SK-N-SH (cell line): ENCODE measurements around the gene SMIM30. TPM values are rescaled to one million over a fixed set of nuclear protein-coding genes. Genes with fewer than 3 reads are reported as not detected.

Experiments
- CTCF ChIA-PET: fragments of 300-600, 350-600 bp; formaldehyde crosslinking; extraction: SDS; loops from one replicate; lab custom pipeline; 2021; lab: Yijun Ruan, JAX
- POLR2A ChIA-PET: fragments of 350-600 bp; sonication (Branson Sonifier 250); formaldehyde crosslinking; extraction: SDS; loops from one replicate; lab custom pipeline; 2020; ENCODE audit warnings: antibody characterized with exemption, inconsistent platforms; lab: Yijun Ruan, JAX
- DNase-seq: peaks from one replicate; pipeline ENCODE4 v3.0.0; 2012
- H2AFZ ChIP-seq: fragments of 200-600 bp; sonication (generic); 2 replicates; pipeline ENCODE4 v1.8.1; 2016; ENCODE audit warnings: antibody characterized with exemption, mild to moderate bottlenecking, low read depth
- H3F3A ChIP-seq: fragments of 200-600 bp; sonication (generic); replicated peaks from 2 replicates; pipeline ENCODE3; 2016; ENCODE audit warnings: antibody characterized with exemption, mild to moderate bottlenecking; ENCODE audit not compliant: insufficient read depth
- H3K27ac ChIP-seq, 2 experiments: fragments of 200-500 bp in 1 of 2; fragments of 200-600 bp in 1 of 2; sonication (Bioruptor generic) in 1 of 2; sonication (generic), shearing (Covaris generic) in 1 of 2; 2 replicates each; pipeline versions ENCODE4 v1.5.1 to v1.6.1; 2014 to 2016; ENCODE audit warnings: low read depth in 2 of 2, inconsistent platforms in 1 of 2, low read length in 1 of 2, mild to moderate bottlenecking in 1 of 2, mixed read lengths in 1 of 2
- H3K27me3 ChIP-seq: fragments of 200-600 bp; sonication (generic), shearing (Covaris generic); 2 replicates; pipeline ENCODE4 v1.6.1; 2016; ENCODE audit warnings: mixed run types; ENCODE audit not compliant: insufficient read depth
- H3K36me3 ChIP-seq, 2 experiments: fragments of 200-500 bp in 1 of 2; fragments of 200-600 bp in 1 of 2; sonication (Bioruptor generic) in 1 of 2; sonication (generic) in 1 of 2; replicated peaks in 1 of 2; 2 replicates each; pipeline versions ENCODE3 to v1.5.1; 2014 to 2016; ENCODE audit warnings: low read length in 1 of 2, mild to moderate bottlenecking in 1 of 2; ENCODE audit not compliant: insufficient read depth in 2 of 2, control insufficient read depth in 1 of 2
- H3K4me1 ChIP-seq, 2 experiments: fragments of 200-500 bp in 1 of 2; fragments of 200-600 bp in 1 of 2; sonication (Bioruptor generic) in 1 of 2; sonication (generic), shearing (Covaris generic) in 1 of 2; 2 replicates each; pipeline versions ENCODE4 v1.5.1 to v1.6.1; 2014 to 2016; ENCODE audit warnings: low read depth in 1 of 2, low read length in 1 of 2, mixed run types in 1 of 2; ENCODE audit not compliant: insufficient read depth in 2 of 2, control insufficient read depth in 1 of 2
- H3K4me2 ChIP-seq: fragments of 200-600 bp; sonication (generic), shearing (Covaris generic); 2 replicates; pipeline ENCODE4 v1.6.1; 2017; ENCODE audit warnings: mixed run types
- H3K4me3 ChIP-seq, 2 experiments: fragments of 200-500 bp in 1 of 2; fragments of 200-600 bp in 1 of 2; sonication (Bioruptor generic) in 1 of 2; sonication (generic), shearing (Covaris generic) in 1 of 2; 2 replicates each; pipeline versions ENCODE4 v1.5.1 to v1.8.1; 2014 to 2016; ENCODE audit warnings: low read depth in 2 of 2, inconsistent platforms in 1 of 2, low read length in 1 of 2, mild to moderate bottlenecking in 1 of 2, mixed read lengths in 1 of 2, moderate library complexity in 1 of 2
- H3K79me2 ChIP-seq: fragments of 200-600 bp; sonication (generic); 2 replicates; pipeline ENCODE4 v1.8.1; 2017; ENCODE audit warnings: mild to moderate bottlenecking; ENCODE audit not compliant: insufficient read depth
- H3K9ac ChIP-seq: fragments of 200-600 bp; sonication (generic); 2 replicates; pipeline ENCODE4 v1.6.1; 2017; ENCODE audit warnings: mixed run types
- H3K9me2 ChIP-seq: fragments of 200-600 bp; sonication (generic); 2 replicates; pipeline ENCODE4 v1.6.1; 2017; ENCODE audit warnings: mixed run types
- H3K9me3 ChIP-seq: fragments of 200-600 bp; sonication (generic); 2 replicates; pipeline ENCODE4 v1.6.1; 2017; ENCODE audit warnings: mixed run types, mild to moderate bottlenecking, moderate library complexity
- H4K20me1 ChIP-seq: fragments of 200-600 bp; sonication (generic); 2 replicates; pipeline ENCODE4 v1.6.1; 2017; ENCODE audit warnings: mild to moderate bottlenecking, mixed run types; ENCODE audit not compliant: insufficient read depth
- CHD2 ChIP-seq: fragments of 150-350 bp; IDR thresholded peaks from 2 replicates; pipeline ENCODE4 v1.6.1; 2018; ENCODE audit warnings: low read length; ENCODE audit not compliant: partially characterized antibody
- EP300 ChIP-seq, 2 experiments: IDR thresholded peaks; 2 replicates each; pipeline versions ENCODE4 v1.4.0 to v1.6.1; 2012; ENCODE audit warnings: borderline replicate concordance in 1 of 2, low read depth in 1 of 2, low read length in 1 of 2
- EZH2phosphoT487 ChIP-seq: fragments of 200-600 bp; sonication (generic); IDR thresholded peaks from 2 replicates; pipeline ENCODE4 v1.6.1; 2017; ENCODE audit warnings: low read depth, mixed run types, mild to moderate bottlenecking, antibody characterized with exemption, moderate library complexity, borderline replicate concordance
- FOXJ3 ChIP-seq: sonication (generic); formaldehyde crosslinking; IDR thresholded peaks from 2 replicates; pipeline ENCODE4 v1.5.1; 2020; ENCODE audit warnings: mild to moderate bottlenecking, missing genetic modification reagents
- FOXM1 ChIP-seq: IDR thresholded peaks from 2 replicates; pipeline ENCODE4 v1.4.0; 2012; ENCODE audit warnings: low read depth, mild to moderate bottlenecking
- GABPA ChIP-seq: IDR thresholded peaks from 2 replicates; pipeline ENCODE4 v1.4.0; 2012; ENCODE audit warnings: low read depth, mild to moderate bottlenecking
- MEF2A ChIP-seq: IDR thresholded peaks from 2 replicates; pipeline ENCODE4 v1.4.0; 2012; ENCODE audit warnings: low read depth, borderline replicate concordance
- NRF1 ChIP-seq: IDR thresholded peaks from 2 replicates; pipeline ENCODE4 v1.6.1; 2012; ENCODE audit warnings: low read depth, mild to moderate bottlenecking, low read length
- POLR2AphosphoS5 ChIP-seq: IDR thresholded peaks from 2 replicates; pipeline ENCODE4 v1.6.1; 2012; ENCODE audit warnings: low read depth, low read length
- RCOR1 ChIP-seq: fragments of 150-350 bp; IDR thresholded peaks from 2 replicates; pipeline ENCODE4 v1.6.1; 2017; ENCODE audit warnings: antibody characterized with exemption, low read length
- SIN3A ChIP-seq: IDR thresholded peaks from 2 replicates; pipeline ENCODE4 v1.6.1; 2012; ENCODE audit warnings: low read depth, mild to moderate bottlenecking, low read length, moderate library complexity, borderline replicate concordance
- TEAD4 ChIP-seq: IDR thresholded peaks from 2 replicates; pipeline ENCODE4 v1.4.0; 2012; ENCODE audit warnings: mild to moderate bottlenecking, borderline replicate concordance; ENCODE audit not compliant: insufficient read depth
- YY1 ChIP-seq: IDR thresholded peaks from 2 replicates; pipeline ENCODE4 v1.4.0; 2012; ENCODE audit warnings: low read depth, mild to moderate bottlenecking
- WGBS: methylation state at CpG from one replicate; pipeline ENCODE4 v1.1.6; 2017; ENCODE audit warnings: low lambda C conversion rate; 5-methylcytosine and 5-hydroxymethylcytosine counted together
- polyA plus RNA-seq, 3 experiments: library from polyadenylated mRNA; depleted of rRNA; stranded (reverse); fragments of >200 nt; gene quantifications; 2 replicates each; pipeline ENCODE4 v1.2.3, GENCODE V29; 2012
- TF ChIP-seq, protein P1 (sequence below): fragments of 150-350 bp; IDR thresholded peaks from 2 replicates; pipeline ENCODE4 v1.6.1; 2017; ENCODE audit warnings: antibody characterized with exemption, low read length, low read depth, borderline replicate concordance
- TF ChIP-seq, protein P2 (sequence below): fragments of 200-600 bp; sonication (generic); IDR thresholded peaks from 2 replicates; pipeline ENCODE4 v1.6.1; 2017; ENCODE audit warnings: antibody characterized with exemption, mild to moderate bottlenecking, moderate library complexity
- TF ChIP-seq, protein P3 (sequence below): IDR thresholded peaks from 2 replicates; pipeline ENCODE4 v1.4.0; 2012; ENCODE audit warnings: low read depth, borderline replicate concordance
- TF ChIP-seq, protein P4 (sequence below): IDR thresholded peaks from 2 replicates; pipeline ENCODE4 v1.4.0; 2012; ENCODE audit warnings: low read depth, borderline replicate concordance
- TF ChIP-seq, protein P5 (sequence below): fragments of 150-350 bp; IDR thresholded peaks from 2 replicates; pipeline ENCODE4 v1.6.1; 2016; ENCODE audit warnings: mild to moderate bottlenecking, low read depth, low read length
- TF ChIP-seq, protein P6 (sequence below): IDR thresholded peaks from 2 replicates; pipeline ENCODE4 v1.4.0; 2012; ENCODE audit warnings: low read depth
- TF ChIP-seq, protein P7 (sequence below): IDR thresholded peaks from 2 replicates; pipeline ENCODE4 v1.6.1; 2012; ENCODE audit warnings: mild to moderate bottlenecking, low read depth, low read length, moderate library complexity

SMIM30 gene
- polyA plus RNA-seq, 1 of the 3 experiments (the other 2 are of a cell fraction): 46.5 TPM

DNA sequence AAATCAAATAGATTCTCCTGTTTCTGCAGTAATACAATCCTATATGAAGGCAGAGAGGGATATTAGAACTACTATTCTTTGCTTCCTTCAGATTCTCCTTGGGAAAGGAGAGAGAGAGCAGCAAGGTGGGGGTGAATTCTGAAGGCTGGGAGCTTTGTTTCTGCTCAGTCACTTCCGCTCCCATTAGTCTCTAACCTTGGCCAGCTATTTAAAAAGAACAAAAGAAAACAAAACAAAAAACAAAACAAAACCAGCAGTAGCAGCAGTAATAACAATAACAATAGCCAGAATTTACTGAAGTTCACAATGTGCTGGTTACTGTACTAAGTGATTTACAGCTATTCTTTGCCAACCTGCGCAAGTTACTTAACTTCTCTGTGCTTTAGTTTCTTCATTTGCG is 41.7 kb downstream of the SMIM30 start:
- TF ChIP-seq EZH2phosphoT487 (no peak), MEF2A (no peak), TEAD4 (no peak), NRF1 (no peak), POLR2AphosphoS5 (no peak), EP300 (IDR thresholded peaks at IDR 0.05; ENCODE audit: borderline replicate concordance in 1 of 2, low read depth in 1 of 2, low read length in 1 of 2) (no peak), FOXM1 (no peak), CHD2 (no peak), RCOR1 (no peak), YY1 (no peak), FOXJ3 (CRISPR knock-in tag) (no peak), SIN3A (no peak), GABPA (no peak)
- TF ChIP-seq, protein P1, sequence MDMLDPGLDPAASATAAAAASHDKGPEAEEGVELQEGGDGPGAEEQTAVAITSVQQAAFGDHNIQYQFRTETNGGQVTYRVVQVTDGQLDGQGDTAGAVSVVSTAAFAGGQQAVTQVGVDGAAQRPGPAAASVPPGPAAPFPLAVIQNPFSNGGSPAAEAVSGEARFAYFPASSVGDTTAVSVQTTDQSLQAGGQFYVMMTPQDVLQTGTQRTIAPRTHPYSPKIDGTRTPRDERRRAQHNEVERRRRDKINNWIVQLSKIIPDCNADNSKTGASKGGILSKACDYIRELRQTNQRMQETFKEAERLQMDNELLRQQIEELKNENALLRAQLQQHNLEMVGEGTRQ: no peak
- TF ChIP-seq, protein P2, sequence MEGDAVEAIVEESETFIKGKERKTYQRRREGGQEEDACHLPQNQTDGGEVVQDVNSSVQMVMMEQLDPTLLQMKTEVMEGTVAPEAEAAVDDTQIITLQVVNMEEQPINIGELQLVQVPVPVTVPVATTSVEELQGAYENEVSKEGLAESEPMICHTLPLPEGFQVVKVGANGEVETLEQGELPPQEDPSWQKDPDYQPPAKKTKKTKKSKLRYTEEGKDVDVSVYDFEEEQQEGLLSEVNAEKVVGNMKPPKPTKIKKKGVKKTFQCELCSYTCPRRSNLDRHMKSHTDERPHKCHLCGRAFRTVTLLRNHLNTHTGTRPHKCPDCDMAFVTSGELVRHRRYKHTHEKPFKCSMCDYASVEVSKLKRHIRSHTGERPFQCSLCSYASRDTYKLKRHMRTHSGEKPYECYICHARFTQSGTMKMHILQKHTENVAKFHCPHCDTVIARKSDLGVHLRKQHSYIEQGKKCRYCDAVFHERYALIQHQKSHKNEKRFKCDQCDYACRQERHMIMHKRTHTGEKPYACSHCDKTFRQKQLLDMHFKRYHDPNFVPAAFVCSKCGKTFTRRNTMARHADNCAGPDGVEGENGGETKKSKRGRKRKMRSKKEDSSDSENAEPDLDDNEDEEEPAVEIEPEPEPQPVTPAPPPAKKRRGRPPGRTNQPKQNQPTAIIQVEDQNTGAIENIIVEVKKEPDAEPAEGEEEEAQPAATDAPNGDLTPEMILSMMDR: no peak
- TF ChIP-seq, protein P3, sequence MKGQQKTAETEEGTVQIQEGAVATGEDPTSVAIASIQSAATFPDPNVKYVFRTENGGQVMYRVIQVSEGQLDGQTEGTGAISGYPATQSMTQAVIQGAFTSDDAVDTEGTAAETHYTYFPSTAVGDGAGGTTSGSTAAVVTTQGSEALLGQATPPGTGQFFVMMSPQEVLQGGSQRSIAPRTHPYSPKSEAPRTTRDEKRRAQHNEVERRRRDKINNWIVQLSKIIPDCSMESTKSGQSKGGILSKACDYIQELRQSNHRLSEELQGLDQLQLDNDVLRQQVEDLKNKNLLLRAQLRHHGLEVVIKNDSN: no peak
- TF ChIP-seq, protein P4, sequence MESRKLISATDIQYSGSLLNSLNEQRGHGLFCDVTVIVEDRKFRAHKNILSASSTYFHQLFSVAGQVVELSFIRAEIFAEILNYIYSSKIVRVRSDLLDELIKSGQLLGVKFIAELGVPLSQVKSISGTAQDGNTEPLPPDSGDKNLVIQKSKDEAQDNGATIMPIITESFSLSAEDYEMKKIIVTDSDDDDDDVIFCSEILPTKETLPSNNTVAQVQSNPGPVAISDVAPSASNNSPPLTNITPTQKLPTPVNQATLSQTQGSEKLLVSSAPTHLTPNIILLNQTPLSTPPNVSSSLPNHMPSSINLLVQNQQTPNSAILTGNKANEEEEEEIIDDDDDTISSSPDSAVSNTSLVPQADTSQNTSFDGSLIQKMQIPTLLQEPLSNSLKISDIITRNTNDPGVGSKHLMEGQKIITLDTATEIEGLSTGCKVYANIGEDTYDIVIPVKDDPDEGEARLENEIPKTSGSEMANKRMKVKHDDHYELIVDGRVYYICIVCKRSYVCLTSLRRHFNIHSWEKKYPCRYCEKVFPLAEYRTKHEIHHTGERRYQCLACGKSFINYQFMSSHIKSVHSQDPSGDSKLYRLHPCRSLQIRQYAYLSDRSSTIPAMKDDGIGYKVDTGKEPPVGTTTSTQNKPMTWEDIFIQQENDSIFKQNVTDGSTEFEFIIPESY: no peak
- TF ChIP-seq, protein P5, sequence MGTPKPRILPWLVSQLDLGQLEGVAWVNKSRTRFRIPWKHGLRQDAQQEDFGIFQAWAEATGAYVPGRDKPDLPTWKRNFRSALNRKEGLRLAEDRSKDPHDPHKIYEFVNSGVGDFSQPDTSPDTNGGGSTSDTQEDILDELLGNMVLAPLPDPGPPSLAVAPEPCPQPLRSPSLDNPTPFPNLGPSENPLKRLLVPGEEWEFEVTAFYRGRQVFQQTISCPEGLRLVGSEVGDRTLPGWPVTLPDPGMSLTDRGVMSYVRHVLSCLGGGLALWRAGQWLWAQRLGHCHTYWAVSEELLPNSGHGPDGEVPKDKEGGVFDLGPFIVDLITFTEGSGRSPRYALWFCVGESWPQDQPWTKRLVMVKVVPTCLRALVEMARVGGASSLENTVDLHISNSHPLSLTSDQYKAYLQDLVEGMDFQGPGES: no peak
- TF ChIP-seq, protein P6, sequence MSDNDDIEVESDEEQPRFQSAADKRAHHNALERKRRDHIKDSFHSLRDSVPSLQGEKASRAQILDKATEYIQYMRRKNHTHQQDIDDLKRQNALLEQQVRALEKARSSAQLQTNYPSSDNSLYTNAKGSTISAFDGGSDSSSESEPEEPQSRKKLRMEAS: no peak
- TF ChIP-seq, protein P7, sequence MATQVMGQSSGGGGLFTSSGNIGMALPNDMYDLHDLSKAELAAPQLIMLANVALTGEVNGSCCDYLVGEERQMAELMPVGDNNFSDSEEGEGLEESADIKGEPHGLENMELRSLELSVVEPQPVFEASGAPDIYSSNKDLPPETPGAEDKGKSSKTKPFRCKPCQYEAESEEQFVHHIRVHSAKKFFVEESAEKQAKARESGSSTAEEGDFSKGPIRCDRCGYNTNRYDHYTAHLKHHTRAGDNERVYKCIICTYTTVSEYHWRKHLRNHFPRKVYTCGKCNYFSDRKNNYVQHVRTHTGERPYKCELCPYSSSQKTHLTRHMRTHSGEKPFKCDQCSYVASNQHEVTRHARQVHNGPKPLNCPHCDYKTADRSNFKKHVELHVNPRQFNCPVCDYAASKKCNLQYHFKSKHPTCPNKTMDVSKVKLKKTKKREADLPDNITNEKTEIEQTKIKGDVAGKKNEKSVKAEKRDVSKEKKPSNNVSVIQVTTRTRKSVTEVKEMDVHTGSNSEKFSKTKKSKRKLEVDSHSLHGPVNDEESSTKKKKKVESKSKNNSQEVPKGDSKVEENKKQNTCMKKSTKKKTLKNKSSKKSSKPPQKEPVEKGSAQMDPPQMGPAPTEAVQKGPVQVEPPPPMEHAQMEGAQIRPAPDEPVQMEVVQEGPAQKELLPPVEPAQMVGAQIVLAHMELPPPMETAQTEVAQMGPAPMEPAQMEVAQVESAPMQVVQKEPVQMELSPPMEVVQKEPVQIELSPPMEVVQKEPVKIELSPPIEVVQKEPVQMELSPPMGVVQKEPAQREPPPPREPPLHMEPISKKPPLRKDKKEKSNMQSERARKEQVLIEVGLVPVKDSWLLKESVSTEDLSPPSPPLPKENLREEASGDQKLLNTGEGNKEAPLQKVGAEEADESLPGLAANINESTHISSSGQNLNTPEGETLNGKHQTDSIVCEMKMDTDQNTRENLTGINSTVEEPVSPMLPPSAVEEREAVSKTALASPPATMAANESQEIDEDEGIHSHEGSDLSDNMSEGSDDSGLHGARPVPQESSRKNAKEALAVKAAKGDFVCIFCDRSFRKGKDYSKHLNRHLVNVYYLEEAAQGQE: no peak
- Histone ChIP-seq H3K9ac (no peak overlapping the region), H3K79me2 (no peaks in the 10 kb centered on the region), H3K36me3 (no peaks in the 10 kb centered on the region), H4K20me1 (no peaks in the 10 kb centered on the region), H3K9me2 (no peaks in the 10 kb centered on the region), H3F3A (no peaks in the 10 kb centered on the region), H3K27ac (no peak overlapping the region), H3K4me2 (no peak overlapping the region), H3K9me3 (no peaks in the 10 kb centered on the region), H3K4me3 (no peak overlapping the region), H3K4me1 (peaks cover 0 to 11% of the 10 kb centered on the region in 2 experiments; a peak in 2 of 4 replicates), H2AFZ (no peak overlapping the region), H3K27me3 (no peaks in the 10 kb centered on the region)
- ChIA-PET POLR2A (no interaction called here), CTCF (interaction anchor here (1.3 to 2.3 kb wide), 2 partner anchors 11 to 83 kb away, joined by 3 to 6 read pairs; no protein-coding TSS in a partner anchor)
- DNase-seq: no peak
- 83% methylated on average over 3 of the region's 3 CpGs for WGBS
